ENCODE data around the gene RAMP2. TPM values are rescaled to one million over a fixed set of nuclear protein-coding genes. Genes with fewer than 3 reads are reported as not detected.

RAMP2 gene
- total and polyA plus RNA-seq, 2 of the 13 experiments (the other 11 are each of a cell fraction or from before 2014, with no cell fraction given), result 1.4 to 5.2 TPM

GRCh38 chr17:42779304-42779935 lies 18.4 kb downstream of the RAMP2 start (continued):
- TF ChIP-seq IKZF5 (CRISPR knock-in tag; IDR thresholded peaks at IDR 0.05) (no peak), NFIB (CRISPR knock-in tag; IDR thresholded peaks at IDR 0.05; ENCODE audit: borderline replicate concordance) (no peak), MXI1 (IDR thresholded peaks at IDR 0.05; ENCODE audit: borderline replicate concordance, low read depth, low read length) (no peak), EED (CRISPR knock-in tag; IDR thresholded peaks at IDR 0.05) (0 out of 2 replicates have a peak, but pooled peaks have one; percentile 66), ZNF878 (CRISPR knock-in tag; IDR thresholded peaks at IDR 0.05) (no peak), BCLAF1 (IDR thresholded peaks at IDR 0.05) (no peak), ARNTL (CRISPR knock-in tag; IDR thresholded peaks at IDR 0.05) (no peak; the same call in 1 of the 2 replicates), ZNF276 (CRISPR knock-in tag; IDR thresholded peaks at IDR 0.05; ENCODE audit: low read depth) (no peak), ZBED4 (CRISPR knock-in tag; IDR thresholded peaks at IDR 0.05; ENCODE audit: borderline replicate concordance) (no peak), DMTF1 (CRISPR knock-in tag; IDR thresholded peaks at IDR 0.05) (no peak), ZZZ3 (CRISPR knock-in tag; IDR thresholded peaks at IDR 0.05; ENCODE audit: borderline replicate concordance) (peak; percentile 85; the same call in 1 of the 2 replicates), GPN1 (CRISPR knock-in tag; IDR thresholded peaks at IDR 0.05; ENCODE audit: borderline replicate concordance) (no peak), REXO4 (CRISPR knock-in tag; IDR thresholded peaks at IDR 0.05; ENCODE audit: borderline replicate concordance) (no peak), NFKBIZ (CRISPR knock-in tag; IDR thresholded peaks at IDR 0.05) (no peak), BRD4 (CRISPR knock-in tag; IDR thresholded peaks at IDR 0.05) (no peak)
